GM21737 (cell line): ENCODE measurements around the gene ZNF117.
"Not testable (repeated sequence)": the region's sequence is repeated elsewhere in the genome, so short reads cannot be mapped to it uniquely, and the experiment has no call there.

Source experiments
- ATAC-seq: cut with Tn5 transposase; IDR thresholded peaks from one replicate; pipeline ENCODE4 v1.9.1; 2021; ENCODE audit warnings: mild to moderate bottlenecking, moderate library complexity; ENCODE audit not compliant: unreplicated experiment

The ZNF117 gene

DNA sequence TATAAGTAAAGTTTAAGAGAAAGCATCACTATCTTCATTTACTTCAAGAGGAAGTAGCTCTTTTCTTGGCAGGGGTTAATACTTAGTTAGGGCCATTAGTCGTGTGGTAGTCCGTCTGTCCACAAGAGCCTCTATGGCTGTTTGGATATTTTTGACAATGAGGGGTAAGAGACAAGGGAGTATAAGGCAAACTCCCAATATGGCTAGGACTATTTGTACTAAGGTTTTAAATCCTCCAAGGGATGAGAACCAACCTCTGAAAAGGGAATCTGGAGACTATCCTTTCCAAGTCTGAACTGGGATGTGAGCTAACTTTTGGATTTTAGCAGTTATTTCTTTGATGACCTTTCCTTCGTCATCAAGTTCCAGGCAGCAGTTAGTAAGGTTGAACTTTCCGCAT, at the start of gene ZNF117:
TSS of gene ZNF117 (minus strand) at position 101 of the 400 bp plus-strand sequence.
- no peak for ATAC-seq

DNA sequence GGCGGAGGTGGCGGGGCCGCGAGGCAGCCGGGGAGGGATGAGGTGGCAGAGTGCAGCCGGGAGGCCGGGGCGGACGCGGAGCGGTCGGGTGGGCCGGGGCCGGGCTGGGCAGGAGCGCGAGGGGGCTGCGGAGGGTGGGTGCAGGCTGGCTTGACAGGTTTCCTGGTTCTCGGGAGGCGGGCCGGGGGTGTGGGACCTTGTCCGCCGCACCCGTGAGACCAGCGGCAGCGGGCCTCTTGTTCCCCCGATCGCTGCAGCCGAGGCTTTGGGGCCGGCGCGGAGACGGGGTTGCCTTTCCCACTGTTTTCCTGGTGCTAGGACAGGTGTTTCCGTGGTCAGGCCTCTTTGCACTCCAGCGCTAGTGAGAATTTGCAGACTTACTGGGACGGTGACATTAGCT, 47.9 kb upstream of the ZNF117 start:
- ATAC-seq = peak; percentile 11

DNA sequence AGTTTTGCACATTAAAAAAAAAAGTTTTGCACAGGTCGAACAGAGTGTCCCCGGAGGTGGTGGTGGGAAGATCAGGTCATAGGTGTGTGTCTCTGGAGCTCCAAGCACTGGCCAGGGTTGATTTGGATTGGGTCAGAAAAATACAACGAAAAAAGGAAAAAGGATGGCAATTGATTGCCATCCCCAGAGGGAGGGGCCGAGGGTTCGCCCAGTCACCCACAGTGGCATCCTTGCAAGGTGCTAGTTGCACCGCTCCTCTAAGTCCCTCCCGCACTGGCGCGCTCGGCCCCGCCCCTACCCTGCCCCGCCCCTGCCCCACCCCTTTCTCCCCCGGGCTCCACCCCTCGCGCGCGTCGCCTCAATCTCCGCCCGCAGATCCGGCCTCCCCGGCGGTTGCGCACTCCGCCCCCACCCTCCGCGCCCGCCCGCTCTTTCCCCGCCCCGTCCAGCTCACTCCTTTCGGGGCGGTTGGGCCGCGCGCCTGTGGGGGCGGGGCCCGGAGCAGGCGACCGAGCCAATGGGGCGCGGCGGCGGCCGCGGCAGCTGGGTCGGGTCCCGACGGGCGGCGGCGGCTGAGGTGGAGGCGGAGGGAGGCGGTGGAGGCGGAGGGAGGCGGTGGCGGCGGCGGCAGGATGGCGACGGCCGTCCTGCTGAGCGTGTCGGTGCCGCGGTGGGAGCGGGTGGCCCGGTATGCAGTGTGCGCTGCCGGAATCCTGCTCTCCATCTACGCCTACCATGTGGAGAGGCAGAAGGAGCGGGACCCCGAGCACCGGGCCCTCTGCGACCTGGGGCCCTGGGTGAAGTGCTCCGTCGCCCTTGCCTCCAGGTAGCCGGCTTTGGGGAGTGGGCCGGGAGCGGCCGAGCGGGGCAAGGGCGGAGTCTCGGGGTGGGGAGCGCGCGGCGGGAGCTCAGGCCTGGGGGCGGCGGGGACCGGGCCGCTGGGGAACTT, 47.2 kb upstream of the ZNF117 start:
- peak; percentile 87 for ATAC-seq

DNA sequence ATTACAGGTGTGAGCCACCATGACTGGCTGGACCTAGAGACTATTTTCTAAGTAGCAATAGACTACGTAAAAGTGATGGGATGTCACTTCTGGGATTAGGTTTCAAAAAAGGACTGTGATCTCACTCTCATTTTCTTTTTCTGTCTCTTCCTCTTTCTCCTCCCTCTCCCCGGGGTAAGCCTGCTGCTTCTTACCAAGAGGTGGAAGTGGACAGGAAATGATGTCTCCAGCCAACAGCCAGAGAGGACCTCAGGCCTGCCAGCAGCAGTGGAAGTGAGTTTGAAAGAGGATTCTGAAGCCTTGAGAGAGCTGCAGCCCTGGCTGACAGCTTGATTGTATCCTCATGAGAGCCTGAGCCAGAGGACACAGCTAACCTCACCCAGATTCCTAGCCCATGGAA, 45.7 kb upstream of the ZNF117 start:
- ATAC-seq = not testable (repeated sequence)

DNA sequence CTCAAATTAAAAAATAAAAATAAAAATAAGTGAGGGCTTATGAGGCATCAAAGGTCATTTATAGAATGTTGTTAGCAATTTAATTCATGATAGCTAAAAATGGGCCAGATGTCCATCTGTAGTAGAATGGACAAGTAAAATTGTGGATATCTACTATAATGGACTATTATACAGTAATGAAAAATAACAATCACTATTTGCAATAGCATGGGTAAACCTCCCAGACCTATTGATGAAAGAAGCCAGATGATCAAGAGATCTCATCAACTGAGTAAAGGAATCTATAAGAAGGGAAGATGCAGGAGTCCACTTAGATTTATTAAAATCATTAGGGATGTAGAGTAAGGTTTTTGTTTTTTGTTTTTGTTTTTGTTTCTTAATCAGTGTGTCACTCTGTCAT, 44.6 kb upstream of the ZNF117 start:
- not testable (repeated sequence) for ATAC-seq

DNA sequence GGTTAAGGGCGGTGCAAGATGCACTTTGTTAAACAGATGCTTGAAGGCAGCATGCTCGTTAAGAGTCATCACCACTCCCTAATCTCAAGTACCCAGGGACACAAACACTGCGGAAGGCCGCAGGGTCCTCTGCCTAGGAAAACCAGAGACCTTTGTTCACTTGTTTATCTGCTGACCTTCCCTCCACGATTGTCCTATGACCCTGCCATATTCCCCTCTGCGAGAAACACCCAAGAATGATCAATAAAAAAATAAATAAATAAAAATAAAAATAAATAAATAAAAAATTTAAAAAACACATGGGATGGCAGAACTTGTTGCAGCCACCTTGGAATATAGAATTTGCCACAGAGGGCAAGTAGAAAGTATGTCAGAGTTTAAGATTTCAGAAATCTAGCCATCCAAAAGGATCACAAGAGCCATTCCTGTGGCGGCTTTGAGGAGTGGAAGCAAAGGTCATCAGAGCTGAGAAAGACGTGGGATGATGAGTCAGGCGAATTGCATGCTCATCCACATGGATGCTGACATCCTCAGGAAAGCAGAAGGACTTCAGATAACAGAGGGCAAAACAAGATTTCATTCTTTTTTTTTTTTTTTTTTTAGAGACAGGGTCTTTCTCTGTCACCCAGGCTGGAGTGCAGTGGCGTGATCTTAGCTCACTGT, 43.4 kb upstream of the ZNF117 start:
- not testable (repeated sequence) for ATAC-seq

DNA sequence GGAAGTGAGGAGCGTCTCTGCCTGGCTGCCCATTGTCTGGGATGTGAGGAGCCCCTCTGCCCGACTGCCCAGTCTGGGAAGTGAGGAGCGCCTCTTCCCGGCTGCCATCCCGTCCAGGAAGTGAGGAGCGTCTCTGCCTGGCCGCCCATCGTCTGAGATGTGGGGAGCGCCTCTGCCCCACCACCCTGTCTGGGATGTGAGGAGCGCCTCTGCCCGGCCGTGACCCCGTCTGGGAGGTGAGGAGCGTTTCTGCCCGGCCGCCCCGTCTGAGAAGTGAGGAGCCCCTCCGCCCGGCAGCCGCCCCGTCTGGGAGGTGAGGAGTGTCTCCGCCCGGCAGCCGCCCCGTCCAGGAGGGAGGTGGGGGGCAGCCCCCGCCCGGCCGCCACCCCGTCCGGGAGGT, 42.6 kb upstream of the ZNF117 start:
- not testable (repeated sequence) for ATAC-seq

DNA sequence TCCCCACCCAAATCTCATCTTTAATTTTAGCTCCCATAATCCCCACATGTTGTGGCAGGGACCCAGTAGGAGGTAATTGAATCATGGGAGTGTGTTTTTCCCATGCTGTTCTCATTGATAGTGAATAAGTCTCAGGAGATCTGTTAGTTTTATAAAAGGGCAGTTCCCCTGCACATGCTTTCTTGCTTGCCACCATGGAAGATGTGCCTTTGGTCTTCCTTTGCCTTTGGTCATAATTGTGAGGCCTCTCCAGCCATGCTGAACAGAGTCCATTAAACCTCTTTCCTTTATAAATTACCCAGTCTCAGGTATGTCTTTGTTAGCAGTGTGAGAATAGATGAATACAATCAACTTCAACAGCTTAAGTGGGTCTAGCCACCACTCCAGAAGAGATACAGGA, 34.2 kb upstream of the ZNF117 start:
- not testable (repeated sequence) for ATAC-seq

DNA sequence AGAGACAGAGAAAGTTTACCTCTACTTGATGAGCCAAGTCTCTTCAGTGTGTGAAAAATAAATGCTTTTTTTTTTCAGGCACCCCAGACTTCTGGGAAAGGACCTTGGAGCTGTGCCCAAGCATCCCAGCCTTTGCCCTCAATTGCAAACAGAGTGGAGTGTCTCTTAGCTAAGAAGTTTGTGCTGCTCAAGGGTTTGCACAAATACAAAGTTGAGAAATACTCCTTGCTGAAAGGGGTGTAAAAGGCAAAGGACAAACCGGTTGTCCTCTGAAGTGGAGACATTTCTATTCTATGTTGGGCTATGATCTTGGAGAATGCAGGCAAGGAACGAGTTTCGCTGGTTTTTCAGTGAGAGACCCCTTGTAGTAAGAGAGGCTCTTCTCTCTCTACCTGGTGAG, 30.1 kb upstream of the ZNF117 start:
- ATAC-seq = not testable (repeated sequence)

DNA sequence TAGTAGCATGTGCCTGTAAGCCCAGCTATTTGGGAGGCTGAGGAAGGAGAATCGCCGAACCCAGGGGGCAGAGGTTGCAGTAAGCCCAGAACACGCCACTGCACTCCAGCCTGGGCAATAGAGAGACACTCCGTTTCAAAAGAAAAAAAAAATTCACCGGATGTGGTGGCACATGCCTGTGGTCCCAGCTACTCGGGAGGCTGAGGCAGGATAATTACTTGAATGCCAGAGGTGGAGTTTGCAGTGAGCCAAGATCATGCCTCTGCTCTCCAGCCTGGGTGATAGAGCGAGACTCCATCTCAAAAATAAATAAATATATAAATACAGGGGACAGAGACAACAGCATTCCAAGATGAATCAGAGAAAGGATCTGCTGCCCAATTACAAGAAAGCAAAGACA, 19.0 kb upstream of the ZNF117 start:
- ATAC-seq = not testable (repeated sequence)

DNA sequence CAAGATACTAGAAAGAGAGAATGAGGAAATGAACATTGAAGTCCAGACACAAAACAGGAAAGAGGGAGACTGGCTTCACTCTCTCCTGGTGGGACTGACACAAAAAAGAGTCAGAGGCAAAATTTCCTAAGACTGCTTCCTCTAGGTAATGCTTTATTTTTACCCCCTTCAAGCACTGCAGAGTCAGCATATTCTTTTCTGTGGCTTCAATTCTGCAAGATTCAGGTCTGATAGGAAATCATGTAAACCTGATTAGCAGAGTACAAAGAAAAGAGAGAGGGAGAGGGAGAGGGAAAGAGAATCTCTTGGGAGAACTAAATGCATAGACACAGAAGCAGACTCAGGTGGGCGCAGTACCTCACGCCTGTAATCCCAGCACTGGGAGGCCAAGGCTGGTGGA, 18.6 kb upstream of the ZNF117 start:
- not testable (repeated sequence) for ATAC-seq

DNA sequence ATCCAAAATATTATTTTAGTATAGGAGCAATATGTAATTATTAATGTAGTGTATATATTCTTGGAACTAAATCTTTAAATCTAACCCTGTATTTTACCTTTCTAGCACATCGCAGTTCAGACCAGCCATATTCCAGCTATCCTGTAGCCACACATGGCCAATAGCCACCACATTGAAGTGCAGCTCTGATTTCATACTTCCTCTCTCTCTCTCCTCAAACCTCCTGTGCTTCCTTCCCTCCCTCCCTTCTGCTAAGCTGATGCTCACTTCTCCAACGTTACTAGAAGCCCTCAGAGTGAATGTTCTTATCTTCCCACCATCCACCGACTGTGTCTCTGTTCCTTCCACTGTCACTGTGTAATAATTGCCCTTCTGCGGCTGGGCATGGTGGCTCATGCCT, 16.2 kb upstream of the ZNF117 start:
- not testable (repeated sequence) for ATAC-seq

DNA sequence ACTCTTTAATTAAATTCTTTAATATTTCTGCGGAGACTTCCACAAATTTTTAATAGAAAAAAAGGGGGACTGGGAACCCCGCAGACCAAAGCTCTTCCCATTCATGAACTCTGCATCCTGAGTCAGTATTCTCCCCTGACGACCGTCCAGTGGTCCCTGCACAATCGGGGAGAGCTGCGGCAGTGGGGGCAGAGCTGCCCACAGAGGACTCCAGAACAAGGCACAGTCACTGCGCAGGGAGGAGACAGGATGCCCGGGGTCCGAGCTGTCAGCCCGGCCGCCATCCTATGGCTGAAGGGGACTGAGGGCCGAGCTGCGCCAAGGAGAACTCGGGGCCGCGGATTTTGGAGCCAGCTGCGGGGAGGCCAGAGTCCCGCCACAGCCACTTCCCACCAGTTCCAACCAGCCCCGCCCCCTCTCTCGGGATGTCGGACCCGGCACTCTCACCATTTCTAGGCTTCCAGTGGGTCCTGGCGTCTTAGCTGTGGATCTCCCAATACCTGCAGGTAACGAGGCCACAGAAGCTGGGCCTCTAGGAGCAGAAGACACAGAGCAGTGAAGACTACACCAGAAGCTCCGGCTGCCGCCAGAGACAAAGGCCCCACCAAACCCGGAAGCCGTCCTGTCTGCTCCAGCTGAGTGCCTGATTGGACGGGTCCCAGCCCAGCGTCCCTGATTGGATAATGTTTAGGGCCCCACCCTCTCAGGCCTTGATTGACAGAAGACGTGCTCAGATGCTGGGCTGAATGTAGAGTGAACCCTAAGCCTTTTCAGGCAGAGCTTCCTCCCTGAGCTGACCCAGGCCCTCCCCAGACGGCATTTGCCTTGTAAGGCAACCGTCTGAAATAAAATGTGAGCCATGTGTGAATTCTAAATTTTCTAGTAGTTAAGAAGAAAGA, 15.5 kb upstream of the ZNF117 start, which contains the start of gene ERV3-1:
TSS of gene ERV3-1 (minus strand) at position 594 of the 899 bp plus-strand sequence. CDS start 13,661 bp downstream, outside the sequence.
- peak; percentile 100 for ATAC-seq

DNA sequence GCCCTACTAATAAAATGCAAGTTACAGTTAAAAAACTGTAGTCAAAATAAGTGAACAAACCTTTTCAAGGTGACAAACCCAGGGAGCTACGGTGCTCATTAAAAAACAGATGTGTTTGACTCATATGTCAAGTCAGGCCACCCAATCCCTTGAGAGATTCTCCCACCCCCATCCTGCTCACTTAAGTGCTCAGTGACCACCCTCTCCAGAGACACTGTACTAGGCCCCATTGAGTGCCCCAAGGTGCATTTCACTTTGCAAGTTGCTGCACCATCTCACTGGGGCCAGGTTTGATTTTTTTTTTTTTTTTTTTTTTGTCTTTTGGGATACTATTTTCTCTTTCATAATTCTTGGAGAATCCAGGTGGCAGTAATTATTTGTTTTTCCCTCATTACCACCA, 13.7 kb upstream of the ZNF117 start:
- ATAC-seq = no peak

DNA sequence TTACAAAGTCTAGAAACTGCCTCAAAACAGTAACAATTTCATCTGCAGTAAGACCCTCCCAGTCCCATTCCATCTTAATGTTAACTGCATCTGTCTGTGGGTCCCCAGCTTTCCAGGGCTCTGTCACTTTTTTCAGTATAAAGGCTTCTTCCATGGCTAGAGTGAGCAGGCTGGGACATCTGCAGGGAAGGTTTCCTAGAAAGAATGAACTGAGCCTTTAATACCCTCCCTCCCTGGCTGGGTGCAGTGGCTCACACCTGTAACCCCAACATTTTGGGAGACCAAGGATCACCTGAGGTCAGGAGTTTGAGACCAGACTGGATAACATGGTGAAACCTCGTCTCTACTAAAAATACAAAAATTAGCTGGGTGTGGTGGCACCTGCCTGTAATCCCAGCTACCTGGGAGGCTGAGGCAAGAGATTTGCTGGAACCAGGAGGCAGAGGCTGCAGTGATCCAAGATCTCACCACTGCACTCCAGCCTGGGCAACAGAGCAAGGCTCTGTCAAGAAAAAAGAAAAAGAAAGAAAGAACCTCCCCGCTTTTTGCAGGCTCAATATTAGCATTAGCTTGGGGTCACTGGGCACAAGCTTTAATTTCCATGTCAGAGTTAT, 12.2 kb upstream of the ZNF117 start:
- ATAC-seq = no peak

DNA sequence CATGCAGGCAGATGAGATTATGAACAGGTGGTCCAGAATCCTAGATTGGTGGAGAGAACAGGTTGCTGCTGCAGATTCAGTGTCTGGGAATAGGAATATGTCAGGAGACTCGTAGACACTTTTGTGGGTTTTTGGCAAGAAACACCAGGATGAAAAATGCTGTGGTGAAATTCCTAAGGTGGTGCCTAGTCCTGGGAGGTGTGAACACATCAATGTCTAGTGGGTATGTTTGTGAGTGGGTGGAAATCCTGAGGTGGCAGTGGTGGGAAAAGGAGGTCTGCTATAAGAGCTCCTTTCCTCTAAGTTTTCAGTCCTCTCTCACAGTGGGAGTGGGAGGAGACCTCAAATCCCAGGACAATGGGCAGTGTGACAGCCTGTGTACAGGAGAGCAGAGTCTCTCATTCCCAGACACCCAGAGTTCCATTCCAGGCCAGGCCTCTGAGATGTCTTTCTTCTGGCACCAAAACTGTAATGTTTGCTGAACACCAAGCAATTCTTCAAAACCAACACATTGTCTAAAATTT, 10.5 kb upstream of the ZNF117 start:
- no peak for ATAC-seq

DNA sequence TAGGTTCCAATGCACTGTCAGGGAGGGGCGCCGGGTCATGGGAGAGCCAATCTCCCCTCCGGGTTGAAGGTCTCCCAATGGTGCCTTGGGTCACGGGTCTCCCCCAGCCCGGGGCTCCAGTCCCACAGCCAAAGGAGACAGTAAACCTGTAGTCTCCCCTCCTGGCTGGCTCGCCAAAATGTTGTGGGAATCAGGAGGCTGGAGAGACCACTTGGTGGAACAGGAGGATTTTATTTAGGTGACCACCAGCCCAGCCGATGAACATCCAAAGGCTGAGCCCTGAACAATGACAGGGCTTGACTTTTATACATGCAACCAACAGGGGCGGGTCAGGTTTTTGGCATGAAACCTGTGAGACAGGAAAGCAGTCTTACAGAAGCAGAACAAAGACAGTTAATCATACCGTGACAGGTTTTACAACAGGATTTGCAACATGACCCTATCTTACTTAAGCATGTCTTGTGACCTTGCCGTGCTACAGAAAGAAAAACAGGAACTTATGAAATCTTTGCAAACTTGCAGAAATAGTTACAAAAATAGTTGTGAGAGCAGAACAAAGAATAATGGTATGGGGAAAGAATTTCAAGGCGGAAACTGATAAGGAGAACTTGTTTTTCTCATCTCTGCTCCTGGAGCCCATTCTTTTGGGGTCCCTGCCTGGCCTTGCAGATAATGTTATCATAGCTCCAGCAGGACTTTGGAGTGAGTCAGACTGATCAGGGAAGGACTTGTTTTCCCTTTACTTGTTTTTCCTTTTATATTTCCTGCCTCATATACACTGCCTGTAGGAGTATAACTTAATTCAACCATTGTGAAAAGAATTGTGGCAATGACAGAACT, 8.5 kb upstream of the ZNF117 start:
- ATAC-seq = peak; percentile 51

DNA sequence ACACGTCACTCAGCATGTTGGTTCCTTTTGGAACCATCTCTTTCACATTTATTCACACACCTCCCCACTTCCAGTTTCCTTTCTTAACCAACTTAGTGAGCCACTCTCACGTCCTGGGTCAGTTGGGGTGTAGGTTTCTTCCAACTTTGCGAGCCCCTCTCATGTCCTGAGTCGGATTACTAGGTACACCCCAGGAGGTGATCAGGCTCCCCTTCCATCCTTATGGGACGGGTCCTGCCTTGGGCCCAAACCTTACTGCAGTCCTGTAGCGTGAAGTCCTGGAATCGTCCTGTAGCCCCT, 8.0 kb upstream of the ZNF117 start:
- ATAC-seq = no peak

DNA sequence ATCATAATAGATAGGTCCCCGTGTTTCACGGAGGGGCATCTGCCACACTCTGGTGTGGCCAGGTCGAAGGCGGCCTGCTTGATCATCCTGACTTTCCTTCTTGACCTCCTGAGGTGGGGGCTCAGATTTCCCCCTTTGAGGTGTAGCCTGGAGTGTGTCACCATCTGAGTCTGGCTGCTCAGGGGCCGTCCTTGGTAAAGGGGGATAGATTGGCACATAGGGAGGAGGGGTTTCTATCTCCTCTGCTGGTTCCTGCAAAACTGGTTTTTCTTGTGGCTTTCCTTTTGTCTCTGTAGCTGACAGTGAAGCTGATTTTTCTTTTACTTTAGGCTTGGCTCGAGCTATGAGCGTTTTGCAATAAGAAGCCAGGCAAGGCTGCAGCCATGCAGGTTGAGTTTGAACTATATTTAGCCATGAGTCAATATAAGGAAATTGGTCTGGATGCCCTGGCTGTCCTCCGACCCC, 7.1 kb upstream of the ZNF117 start:
- ATAC-seq = no peak
